ENCODE results near the gene CNPY3. TPM values are rescaled to one million over a fixed set of nuclear protein-coding genes. Genes with fewer than 3 reads are reported as not detected.

The CNPY3 gene
- total RNA-seq, 1 experiment from 2014 or later, result 27.2 TPM

DNA sequence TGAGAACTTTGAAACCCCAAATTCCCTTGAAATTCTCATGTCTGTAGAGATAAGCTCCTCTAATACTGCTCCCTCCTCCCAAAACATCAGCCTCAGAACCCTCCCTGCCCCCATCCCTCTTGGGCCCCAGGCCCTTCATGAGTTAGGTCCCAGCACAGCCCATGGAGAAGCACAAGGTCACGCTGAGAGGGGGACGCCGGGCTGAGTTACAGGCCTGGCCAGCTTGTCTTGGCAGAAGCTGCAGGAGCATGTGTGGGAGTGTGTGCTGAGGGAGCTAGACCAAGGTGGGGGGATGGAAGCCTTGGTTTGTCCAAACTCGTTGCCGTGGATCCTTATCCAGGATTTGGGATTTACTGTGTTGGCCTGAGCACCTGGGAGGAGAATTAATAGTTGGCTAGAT lies 21.9 kb upstream of the CNPY3 start:
- H3K4me3 ChIP-seq, result no peak overlapping the region
- no peaks in the 10 kb centered on the region for H3K36me3 ChIP-seq
- H3K9me3 ChIP-seq, result no peaks in the 10 kb centered on the region
- H3K27me3 ChIP-seq, result no peaks in the 10 kb centered on the region
- DNase-seq, result no peak

DNA sequence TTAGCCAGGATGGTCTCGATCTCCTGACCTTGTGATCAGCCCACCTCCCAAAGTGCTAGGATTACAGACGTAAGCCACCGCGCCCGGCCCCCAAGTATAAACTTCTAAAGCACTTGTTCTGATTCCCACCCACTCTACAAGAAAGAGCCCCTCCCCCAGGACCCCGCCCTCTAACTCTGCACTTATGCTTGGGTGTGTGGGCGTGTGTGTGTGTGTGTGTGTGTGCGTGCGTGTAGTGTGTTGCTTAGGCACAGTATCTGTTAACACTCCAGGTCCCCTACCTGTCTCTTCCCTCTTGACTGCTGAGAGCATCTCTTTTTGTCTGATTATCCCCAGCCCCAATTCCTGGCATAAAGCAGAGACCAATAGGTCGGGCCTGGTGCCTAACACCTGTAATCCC lies 19.4 kb upstream of the CNPY3 start:
- Histone ChIP-seq H3K27me3 (no peaks in the 10 kb centered on the region), H3K36me3 (no peaks in the 10 kb centered on the region), H3K4me3 (no peak overlapping the region), H3K9me3 (no peaks in the 10 kb centered on the region)
- DNase-seq, result no peak

GRCh38 chr6:42911171-42912021 lies 17.9 kb upstream of the CNPY3 start:
- no peaks in the 10 kb centered on the region for H3K9me3 ChIP-seq
- no peak for DNase-seq

DNA sequence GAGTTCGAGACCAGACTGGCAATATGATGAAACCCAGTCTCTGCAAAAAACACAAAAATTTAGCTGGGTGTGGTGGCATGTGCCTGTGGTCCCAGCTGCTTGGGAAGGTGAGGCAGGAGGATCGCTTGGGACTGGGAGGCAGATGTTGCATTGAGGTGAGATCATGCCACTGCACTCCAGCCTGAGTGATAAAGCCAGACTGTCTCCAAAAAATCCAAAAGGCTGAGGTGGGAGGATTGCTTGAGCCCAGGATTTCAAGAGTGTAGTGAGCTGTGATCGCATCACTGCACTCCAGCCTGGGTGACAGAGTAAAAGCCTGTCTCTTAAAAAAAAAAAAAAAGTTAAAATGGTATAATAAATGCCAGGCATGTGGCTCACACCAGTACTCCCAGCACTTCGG lies 14.7 kb upstream of the CNPY3 start:
- no peaks in the 10 kb centered on the region for H3K27me3 ChIP-seq
- no peak for DNase-seq
- H3K9me3 ChIP-seq, result no peaks in the 10 kb centered on the region
- H3K4me3 ChIP-seq, result no peak overlapping the region
- H3K36me3 ChIP-seq, result no peaks in the 10 kb centered on the region

More at GRCh38 chr6:42911171-42912021, 17.9 kb upstream of the CNPY3 start:
- no peak overlapping the region for H3K4me3 ChIP-seq
- no peaks in the 10 kb centered on the region for H3K36me3 ChIP-seq
- no peaks in the 10 kb centered on the region for H3K27me3 ChIP-seq

- DNase-seq, result no peak
- Histone ChIP-seq H3K4me3 (no peak within 1 kb of the TSS), H3K27me3 (no peaks in the 10 kb centered on the region), H3K36me3 (no peaks in the 10 kb centered on the region), H3K9me3 (no peaks in the 10 kb centered on the region)
Measured at GRCh38 chr6:42915732-42916131, 13.5 kb upstream of the CNPY3 start, which contains the start of gene PTCRA. TSS of gene PTCRA (plus strand) at chr6:42916053. CDS start at chr6:42916070, 17 bp downstream.

- H3K36me3 ChIP-seq, result no peaks in the 10 kb centered on the region
- DNase-seq, result no peak
- H3K27me3 ChIP-seq, result no peaks in the 10 kb centered on the region
- no peak overlapping the region for H3K4me3 ChIP-seq
- H3K9me3 ChIP-seq, result no peaks in the 10 kb centered on the region
Measured at GRCh38 chr6:42916288-42916687, 13.0 kb upstream of the CNPY3 start.

- H3K9me3 ChIP-seq, result no peaks in the 10 kb centered on the region
- no peaks in the 10 kb centered on the region for H3K36me3 ChIP-seq
- H3K4me3 ChIP-seq, result no peak overlapping the region
- no peaks in the 10 kb centered on the region for H3K27me3 ChIP-seq
- DNase-seq, result no peak
Measured at GRCh38 chr6:42921801-42922200, 7.5 kb upstream of the CNPY3 start.

- no peak overlapping the region for H3K4me3 ChIP-seq
- no peaks in the 10 kb centered on the region for H3K27me3 ChIP-seq
- H3K36me3 ChIP-seq, result no peaks in the 10 kb centered on the region
- no peaks in the 10 kb centered on the region for H3K9me3 ChIP-seq
- no peak for DNase-seq
Measured at GRCh38 chr6:42923666-42924065, 5.6 kb upstream of the CNPY3 start.

DNA sequence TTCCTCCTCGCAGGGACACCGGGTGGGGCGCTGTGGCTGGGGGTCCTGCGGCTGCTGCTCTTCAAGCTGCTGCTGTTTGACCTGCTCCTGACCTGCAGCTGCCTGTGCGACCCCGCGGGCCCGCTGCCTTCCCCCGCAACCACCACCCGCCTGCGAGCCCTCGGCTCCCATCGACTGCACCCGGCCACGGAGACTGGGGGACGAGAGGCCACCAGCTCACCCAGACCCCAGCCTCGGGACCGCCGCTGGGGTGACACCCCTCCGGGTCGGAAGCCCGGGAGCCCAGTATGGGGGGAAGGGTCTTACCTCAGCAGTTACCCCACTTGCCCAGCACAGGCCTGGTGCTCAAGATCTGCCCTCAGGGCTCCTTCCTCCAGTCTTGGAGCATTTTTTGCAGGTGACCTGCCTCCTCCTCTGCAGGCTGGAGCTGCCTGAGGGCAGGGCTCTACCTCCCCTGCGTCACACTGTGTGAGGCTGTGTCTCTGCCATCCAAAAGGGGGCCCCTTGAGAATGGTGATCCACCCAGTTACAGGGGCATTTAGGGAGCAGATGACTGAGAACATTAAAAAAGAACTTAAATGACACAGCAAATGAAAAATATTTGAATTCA lies 3.9 kb upstream of the CNPY3 start:
- no peaks in the 10 kb centered on the region for H3K27me3 ChIP-seq
- H3K9me3 ChIP-seq, result no peaks in the 10 kb centered on the region
- no peak for DNase-seq
- H3K4me3 ChIP-seq, result no peak overlapping the region
- no peaks in the 10 kb centered on the region for H3K36me3 ChIP-seq

DNA sequence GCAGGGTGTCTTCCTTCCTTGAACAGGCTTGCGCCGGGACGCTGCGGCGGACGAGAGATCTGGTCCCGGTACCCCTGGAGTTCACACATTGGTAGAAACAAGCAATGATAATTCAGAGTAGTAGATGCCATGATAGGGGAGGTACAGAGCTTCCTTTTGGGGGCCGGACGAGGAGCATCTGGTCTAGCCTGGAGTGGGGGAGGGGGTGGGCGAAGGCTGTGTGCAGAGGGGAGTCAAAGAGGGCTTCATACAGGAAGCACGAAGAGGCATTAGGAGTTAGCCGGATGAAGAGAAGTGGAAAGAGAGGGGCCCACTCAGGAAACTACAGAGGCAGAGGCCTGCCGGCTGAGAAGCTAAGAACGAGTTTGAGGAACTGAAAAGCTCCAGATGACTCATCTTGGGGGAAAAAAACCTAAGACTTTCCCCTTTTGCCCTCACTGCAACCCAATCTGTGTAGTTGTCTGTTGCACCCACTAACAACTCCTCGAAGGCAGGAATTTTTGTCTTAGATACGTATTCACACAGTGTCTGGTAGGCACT lies 611 bp downstream of the CNPY3 start:
- H3K36me3 ChIP-seq, result peaks cover 3% of the 10 kb centered on the region
- no peaks in the 10 kb centered on the region for H3K9me3 ChIP-seq
- H3K4me3 ChIP-seq, result peak overlapping the region; percentile 74
- no peaks in the 10 kb centered on the region for H3K27me3 ChIP-seq
- DNase-seq, result no peak

DNA sequence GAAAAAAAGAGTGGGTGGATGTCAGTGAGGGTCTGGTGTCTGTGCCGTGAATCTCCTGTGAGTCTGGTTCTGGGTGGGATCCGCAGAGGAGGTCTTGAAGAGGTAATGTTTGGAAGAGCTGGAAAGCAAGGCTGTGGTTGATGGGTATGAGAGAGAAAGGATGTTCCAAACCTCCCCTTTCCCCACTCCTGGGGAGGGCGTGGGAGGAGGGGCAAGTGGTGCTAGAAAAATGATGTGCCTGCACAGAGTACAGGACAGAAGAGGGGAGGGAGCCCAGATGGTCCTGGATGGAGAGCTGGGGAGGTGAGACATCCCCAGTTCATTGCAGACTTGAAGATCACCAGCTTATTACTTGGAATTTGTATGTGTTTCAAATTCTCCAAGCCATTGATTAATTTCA lies 3.1 kb downstream of the CNPY3 start:
- H3K36me3 ChIP-seq, result peaks cover 10% of the 10 kb centered on the region
- no peaks in the 10 kb centered on the region for H3K27me3 ChIP-seq
- H3K9me3 ChIP-seq, result no peaks in the 10 kb centered on the region
- DNase-seq, result no peak
- no peak overlapping the region for H3K4me3 ChIP-seq

DNA sequence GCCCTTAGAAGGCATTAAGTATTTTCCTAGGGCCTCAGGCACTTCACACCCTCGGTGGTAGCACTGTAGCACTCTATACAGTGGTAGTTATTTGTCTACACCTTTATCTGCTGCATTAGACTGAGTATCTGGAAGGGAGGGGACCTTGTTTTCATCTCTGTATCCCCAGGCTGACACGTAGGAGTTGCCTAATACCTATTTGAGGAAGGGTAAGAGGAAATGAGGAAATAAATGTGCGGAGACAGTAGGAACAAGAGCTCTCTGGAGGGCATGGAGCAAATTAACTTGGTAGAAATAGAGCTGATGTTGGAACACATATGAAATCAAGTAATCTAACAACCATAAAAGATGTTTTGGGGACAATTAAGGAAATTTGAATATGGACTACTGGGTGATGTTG lies 3.9 kb downstream of the CNPY3 start:
- H3K36me3 ChIP-seq, result peaks cover 10% of the 10 kb centered on the region
- H3K9me3 ChIP-seq, result no peaks in the 10 kb centered on the region
- H3K27me3 ChIP-seq, result no peaks in the 10 kb centered on the region
- DNase-seq, result no peak
- H3K4me3 ChIP-seq, result no peak overlapping the region

GRCh38 chr6:42935322-42935721 lies 6.0 kb downstream of the CNPY3 start:
- Histone ChIP-seq H3K36me3 (peaks cover 10% of the 10 kb centered on the region), H3K27me3 (no peaks in the 10 kb centered on the region), H3K9me3 (no peaks in the 10 kb centered on the region), H3K4me3 (no peak overlapping the region)
- DNase-seq, result no peak

DNA sequence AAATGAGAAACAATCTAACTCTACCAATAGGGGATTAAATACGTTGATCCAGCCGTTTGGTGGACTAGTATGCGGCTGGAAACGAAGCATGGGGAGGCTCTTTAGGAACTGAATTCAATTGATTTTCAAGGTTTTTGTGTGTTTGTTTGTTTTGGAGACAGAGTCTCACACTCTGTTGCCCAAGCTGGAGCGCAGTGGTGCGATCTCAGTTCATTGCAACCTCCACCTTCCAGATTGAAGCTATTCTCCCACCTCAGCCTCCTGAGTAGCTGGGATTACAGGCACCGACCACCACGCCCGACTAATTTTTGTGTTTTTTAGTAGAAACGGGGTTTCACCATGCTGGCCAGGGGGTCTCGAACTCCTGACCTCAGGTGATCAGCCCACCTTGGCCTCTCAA lies 7.1 kb downstream of the CNPY3 start:
- Histone ChIP-seq H3K27me3 (no peaks in the 10 kb centered on the region), H3K36me3 (peaks cover 10% of the 10 kb centered on the region), H3K4me3 (no peak overlapping the region), H3K9me3 (no peaks in the 10 kb centered on the region)
- no peak for DNase-seq

DNA sequence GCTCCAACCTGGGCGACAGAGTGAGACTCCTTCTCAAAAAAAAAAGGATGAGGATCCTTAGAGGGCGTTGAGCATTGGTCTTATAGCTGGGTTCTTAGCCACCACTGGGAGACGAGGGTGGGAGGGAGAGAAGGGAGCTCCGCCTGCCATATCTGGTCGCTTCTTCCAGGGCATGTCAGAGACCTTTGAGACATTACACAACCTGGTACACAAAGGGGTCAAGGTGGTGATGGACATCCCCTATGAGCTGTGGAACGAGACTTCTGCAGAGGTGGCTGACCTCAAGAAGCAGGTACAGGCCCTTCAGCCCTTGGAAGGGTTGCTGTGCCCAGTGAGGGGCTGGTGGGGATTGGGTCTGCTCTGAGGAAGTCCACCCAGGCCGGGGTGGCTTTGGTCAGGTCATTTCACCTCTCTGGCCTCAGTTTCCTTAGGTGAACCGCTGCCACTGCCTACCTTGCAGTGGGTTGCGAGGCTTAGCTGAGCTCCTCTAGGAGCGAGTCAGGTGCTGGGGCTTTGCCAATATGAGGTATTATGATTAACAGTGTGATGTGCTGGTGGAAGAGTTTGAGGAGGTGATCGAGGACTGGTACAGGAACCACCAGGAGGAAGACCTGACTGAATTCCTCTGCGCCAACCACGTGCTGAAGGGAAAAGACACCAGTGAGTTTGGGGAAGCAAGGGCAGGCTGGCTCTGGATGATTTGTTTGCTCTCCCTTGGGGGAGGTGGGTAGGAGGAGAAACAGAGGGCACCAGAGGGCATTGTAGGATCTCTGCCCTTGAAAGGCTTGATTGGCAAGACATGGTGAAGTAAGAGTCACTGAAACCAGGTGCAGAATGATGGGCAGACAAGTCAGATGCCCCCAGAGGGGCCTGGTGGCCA lies 8.5 kb downstream of the CNPY3 start:
- H3K36me3 ChIP-seq, result peaks cover 7% of the 10 kb centered on the region
- H3K4me3 ChIP-seq, result no peak overlapping the region
- H3K9me3 ChIP-seq, result no peaks in the 10 kb centered on the region
- no peak for DNase-seq
- H3K27me3 ChIP-seq, result no peaks in the 10 kb centered on the region

DNA sequence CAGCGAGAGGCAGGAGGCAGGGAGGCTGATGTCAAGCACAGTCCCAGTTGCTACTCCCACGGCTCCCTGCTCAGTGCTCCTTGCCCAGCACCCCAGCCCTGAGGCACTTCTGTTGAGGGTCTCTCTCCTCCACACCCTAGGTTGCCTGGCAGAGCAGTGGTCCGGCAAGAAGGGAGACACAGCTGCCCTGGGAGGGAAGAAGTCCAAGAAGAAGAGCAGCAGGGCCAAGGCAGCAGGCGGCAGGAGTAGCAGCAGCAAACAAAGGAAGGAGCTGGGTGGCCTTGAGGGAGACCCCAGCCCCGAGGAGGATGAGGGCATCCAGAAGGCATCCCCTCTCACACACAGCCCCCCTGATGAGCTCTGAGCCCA lies 9.1 kb downstream of the CNPY3 start:
- Histone ChIP-seq H3K27me3 (no peaks in the 10 kb centered on the region), H3K36me3 (peaks cover 7% of the 10 kb centered on the region), H3K9me3 (no peaks in the 10 kb centered on the region), H3K4me3 (no peak overlapping the region)
- DNase-seq, result no peak
